PC-9 (cell line): Measurements from ENCODE around the gene TRMT1. TPM values are rescaled to one million over a fixed set of nuclear protein-coding genes. Genes with fewer than 3 reads are reported as not detected.

Experiments
- BruUV-seq: library from RNA; stranded (reverse); fragments of 400-500 nt; replicated peaks from 2 replicates; lab custom pipeline; 2021; lab: Mats Ljungman, UMichigan
- CTCF ChIA-PET: fragments of 300-600 bp; sonication (Branson Sonifier 250); formaldehyde crosslinking; loops from one replicate; lab custom pipeline; 2022; ENCODE audit warnings: antibody characterized with exemption; lab: Charles Lee
- POLR2A ChIA-PET: fragments of 300-600 bp; sonication (Branson Sonifier 250); formaldehyde crosslinking; loops from one replicate; lab custom pipeline; 2022; ENCODE audit warnings: antibody characterized with exemption; ENCODE audit not compliant: unreplicated experiment; lab: Charles Lee
- DNase-seq, 2 experiments: peaks; one replicate each; pipeline versions ENCODE4 v3.0.0 to v3.0.0-alpha.2; 2015 to 2022; ENCODE audit warnings: mixed read lengths in 1 of 2
- H2AFZ ChIP-seq: fragments of 200-600 bp; sonication (generic); 2 replicates; pipeline ENCODE4 v1.8.1; 2017; ENCODE audit warnings: antibody characterized with exemption
- H3F3A ChIP-seq: fragments of 200-600 bp; sonication (generic); 2 replicates; pipeline ENCODE4 v1.8.1; 2017; ENCODE audit warnings: antibody characterized with exemption, mild to moderate bottlenecking, low read depth; ENCODE audit not compliant: insufficient read depth
- H3K27ac ChIP-seq: fragments of 200-600 bp; sonication (generic); 2 replicates; pipeline ENCODE4 v1.6.1; 2016; ENCODE audit warnings: mixed run types
- H3K27me3 ChIP-seq: fragments of 200-600 bp; sonication (generic); 2 replicates; pipeline ENCODE4 v1.6.1; 2016; ENCODE audit warnings: low read depth, mixed run types; ENCODE audit not compliant: insufficient read depth
- H3K36me3 ChIP-seq: fragments of 200-600 bp; sonication (generic); 2 replicates; pipeline ENCODE4 v1.6.1; 2016; ENCODE audit warnings: low read depth, mixed run types
- H3K4me1 ChIP-seq: fragments of 200-600 bp; sonication (generic); replicated peaks from 2 replicates; pipeline ENCODE4 v1.6.1; 2016; ENCODE audit warnings: mixed run types; ENCODE audit not compliant: insufficient read depth
- H3K4me2 ChIP-seq: fragments of 200-600 bp; sonication (generic); 2 replicates; pipeline ENCODE4 v1.6.1; 2017; ENCODE audit warnings: mixed run types
- H3K4me3 ChIP-seq: fragments of 200-600 bp; sonication (generic); 2 replicates; pipeline ENCODE4 v1.6.1; 2016; ENCODE audit warnings: mixed run types
- H3K79me2 ChIP-seq: fragments of 200-600 bp; sonication (generic); 2 replicates; pipeline ENCODE4 v1.6.1; 2017; ENCODE audit warnings: low read depth, mixed run types
- H3K9me2 ChIP-seq: fragments of 200-600 bp; sonication (generic); 2 replicates; pipeline ENCODE4 v1.8.1; 2017; ENCODE audit warnings: mild to moderate bottlenecking; ENCODE audit not compliant: insufficient read depth
- H3K9me3 ChIP-seq: fragments of 200-600 bp; sonication (generic); 2 replicates; pipeline ENCODE4 v1.8.1; 2016; ENCODE audit warnings: low read depth; ENCODE audit not compliant: insufficient read depth
- H4K20me1 ChIP-seq: fragments of 200-600 bp; sonication (generic); 2 replicates; pipeline ENCODE4 v1.8.1; 2017; ENCODE audit not compliant: insufficient read depth
- CTCF ChIP-seq: fragments of 200-600 bp; sonication (generic); conservative IDR thresholded peaks from 2 replicates; pipeline ENCODE4 v1.6.1; 2017; ENCODE audit warnings: mixed run types, antibody characterized with exemption, mild to moderate bottlenecking, moderate library complexity
- EZH2 ChIP-seq: fragments of 200-600 bp; sonication (generic); IDR thresholded peaks from 2 replicates; pipeline ENCODE4 v1.8.0; 2017; ENCODE audit warnings: antibody characterized with exemption, low read depth
- intact Hi-C: fragments of 100-400 bp; cut with micrococcal nuclease; formaldehyde crosslinking; loops from one replicate; pipeline ENCODE4 v1.10.0; 2022; ENCODE audit not compliant: unreplicated experiment
- total RNA-seq: library from RNA; stranded (reverse); gene quantifications from 2 replicates; pipeline ENCODE4 v1.2.3, GENCODE V29; 2021

The TRMT1 gene
- total RNA-seq, 1 experiment from 2014 or later = 44.1 TPM

GRCh38 chr19:13122275-13122878 lies 5.8 kb upstream of the TRMT1 start:
- H3K9me2 ChIP-seq = no peaks in the 10 kb centered on the region
- H3K79me2 ChIP-seq = peaks cover 95% of the 10 kb centered on the region
- no peak for DNase-seq
- no peak overlapping the region for H3K4me2 ChIP-seq
- no peak overlapping the region for H3K27ac ChIP-seq
- CTCF ChIA-PET = no interaction called here
- POLR2A ChIA-PET = no interaction called here
- no peaks in the 10 kb centered on the region for H3K9me3 ChIP-seq
- peaks cover 85% of the 10 kb centered on the region for H4K20me1 ChIP-seq
- peaks cover 20% of the 10 kb centered on the region for H3K4me1 ChIP-seq
- TF ChIP-seq CTCF (no peak), EZH2 (no peak)
- peaks cover 27% of the 10 kb centered on the region for H3K36me3 ChIP-seq
- H2AFZ ChIP-seq = no peak overlapping the region
- intact Hi-C loops = no loop called here
- peaks cover 17% of the 10 kb centered on the region; the same call in 1 of the 2 replicates for H3F3A ChIP-seq
- H3K4me3 ChIP-seq = no peak overlapping the region
- BruUV-seq = no TSS peak
- no peaks in the 10 kb centered on the region for H3K27me3 ChIP-seq

DNA sequence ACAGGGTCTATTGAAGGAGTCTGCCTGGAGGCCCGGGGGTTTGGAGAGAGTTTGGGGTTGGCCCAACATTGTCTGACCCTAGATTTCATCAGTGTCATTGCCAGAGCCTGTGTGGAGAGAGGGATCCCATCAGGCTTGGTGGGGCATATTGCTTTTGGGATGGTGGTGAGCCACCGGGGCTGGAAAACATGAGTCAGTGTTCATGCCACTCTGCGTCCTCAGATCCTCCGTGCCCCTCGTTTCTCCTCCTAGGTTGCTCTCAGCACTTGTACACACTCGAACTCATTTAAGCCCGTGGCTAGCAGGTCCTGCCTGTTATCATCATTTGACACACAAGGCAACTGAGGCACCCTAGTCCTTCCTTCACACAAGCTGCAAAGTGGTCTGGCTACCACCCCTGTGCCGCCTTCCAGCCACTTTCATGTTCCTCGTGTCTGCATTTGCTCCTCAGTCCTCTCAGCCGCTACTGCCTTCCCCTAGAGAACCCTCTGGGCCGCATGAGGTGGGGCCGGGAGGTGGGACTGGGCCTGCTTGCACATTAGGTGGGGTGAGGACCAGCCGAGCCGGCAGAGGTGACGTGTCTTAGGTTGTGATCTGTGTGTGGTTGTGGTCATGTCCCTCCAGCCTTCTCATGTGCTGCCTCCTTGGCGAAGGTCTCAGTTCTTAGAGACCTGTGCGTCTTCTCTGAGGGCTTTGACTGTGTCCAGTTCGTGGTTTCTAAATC lies 5.2 kb upstream of the TRMT1 start:
- Histone ChIP-seq H3K27ac (no peak overlapping the region), H2AFZ (no peak overlapping the region), H3K79me2 (peaks cover 90% of the 10 kb centered on the region), H3K9me3 (no peaks in the 10 kb centered on the region), H3K4me1 (peaks cover 20% of the 10 kb centered on the region), H3K36me3 (peaks cover 26% of the 10 kb centered on the region), H4K20me1 (peaks cover 78% of the 10 kb centered on the region), H3K27me3 (no peaks in the 10 kb centered on the region), H3F3A (peaks cover 23% of the 10 kb centered on the region; the same call in 1 of the 2 replicates), H3K4me3 (no peak overlapping the region), H3K9me2 (no peaks in the 10 kb centered on the region), H3K4me2 (no peak overlapping the region)
- no peak for DNase-seq
- intact Hi-C loops = no loop called here
- POLR2A ChIA-PET = no interaction called here
- no peak for TF ChIP-seq EZH2
- no peak for TF ChIP-seq CTCF
- CTCF ChIA-PET = no interaction called here
- no TSS peak for BruUV-seq

GRCh38 chr19:13120817-13121216 lies 4.3 kb upstream of the TRMT1 start:
- POLR2A ChIA-PET = no interaction called here
- Histone ChIP-seq H3K79me2 (peaks cover 88% of the 10 kb centered on the region), H3K9me2 (no peaks in the 10 kb centered on the region), H3K4me3 (no peak overlapping the region), H2AFZ (no peak overlapping the region), H3K4me1 (peaks cover 20% of the 10 kb centered on the region), H3K9me3 (no peaks in the 10 kb centered on the region), H3K36me3 (peaks cover 22% of the 10 kb centered on the region), H3K27ac (no peak overlapping the region), H3K27me3 (no peaks in the 10 kb centered on the region), H3F3A (peaks cover 24% of the 10 kb centered on the region; the same call in 1 of the 2 replicates), H3K4me2 (no peak overlapping the region), H4K20me1 (peaks cover 69% of the 10 kb centered on the region)
- intact Hi-C loops = no loop called here
- TF ChIP-seq CTCF (no peak), EZH2 (no peak)
- DNase-seq = no peak
- CTCF ChIA-PET = no interaction called here
- BruUV-seq = no TSS peak
